Measurements from ENCODE around the gene OR6J1.
"Not testable (repeated sequence)": the region's sequence is repeated elsewhere in the genome, so short reads cannot be mapped to it uniquely, and the experiment has no call there.

OR6J1 gene

DNA sequence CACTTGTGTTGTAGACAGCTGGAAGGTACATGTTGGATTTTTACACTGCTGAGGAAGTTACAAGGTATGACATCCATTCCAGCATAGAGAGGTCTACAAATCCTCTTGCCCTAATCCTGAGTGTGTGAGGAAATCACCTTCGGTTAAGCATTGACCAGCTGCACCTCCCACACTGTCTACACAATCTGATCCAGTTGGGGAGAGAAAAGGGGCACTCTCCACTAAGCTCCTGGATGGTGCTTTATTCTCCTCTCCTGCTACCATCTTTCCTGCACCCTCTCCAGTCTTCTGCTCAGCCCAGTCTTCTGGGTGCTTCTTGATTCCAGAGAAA, at the start of gene OR6J1:
OR6J1 (minus strand) TSS at position 48 of the 331 bp plus-strand sequence. CDS start 9,541 bp downstream, outside the sequence.
- no peak for DNase-seq (ENCODE audit: low read depth in 3 of 3)

- DNase-seq (ENCODE audit: low read depth in 3 of 3) = no peak
These were observed 48.0 kb upstream of the OR6J1 start for GRCh38 chr14:22692194-22692593.

DNA sequence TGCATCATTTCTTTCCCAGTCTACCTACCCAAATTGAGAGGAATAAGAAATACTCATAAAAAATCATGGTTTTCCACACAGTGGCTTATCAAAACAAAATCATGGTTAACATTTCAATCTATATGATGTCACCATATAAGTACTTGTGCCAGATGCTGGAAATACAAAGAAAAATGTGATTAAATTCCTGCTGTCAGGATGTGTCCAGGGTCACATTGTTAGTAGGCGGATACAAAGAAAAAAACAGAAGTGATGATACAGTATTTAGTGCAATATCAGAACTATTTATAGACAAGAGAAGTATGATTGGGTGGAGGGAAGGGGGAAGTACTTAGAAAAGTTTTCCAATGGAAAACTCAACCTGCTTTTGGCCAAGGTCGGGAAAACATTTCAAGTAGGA, 47.0 kb upstream of the OR6J1 start:
- no peak for DNase-seq (ENCODE audit: low read depth in 3 of 3)

DNA sequence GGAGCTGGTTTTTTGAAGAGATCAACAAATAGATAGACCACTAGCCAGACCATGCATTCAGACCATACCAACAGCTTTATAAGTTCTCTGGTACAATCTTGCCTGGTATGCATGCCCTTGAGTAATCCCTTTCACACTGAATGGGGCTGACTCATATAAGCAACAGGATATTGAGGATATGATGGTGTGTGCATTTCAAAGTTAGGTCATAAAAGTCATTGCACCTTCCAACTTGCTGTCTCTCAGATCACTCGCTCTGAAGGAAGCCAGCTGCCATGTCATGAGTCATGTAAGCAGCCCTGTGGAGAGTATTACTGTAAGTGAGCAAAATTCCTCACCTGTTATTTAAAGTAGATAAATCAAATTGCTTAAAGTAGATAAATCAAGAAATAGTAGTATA, 45.0 kb upstream of the OR6J1 start:
- no peak for DNase-seq (ENCODE audit: low read depth in 3 of 3)

DNA sequence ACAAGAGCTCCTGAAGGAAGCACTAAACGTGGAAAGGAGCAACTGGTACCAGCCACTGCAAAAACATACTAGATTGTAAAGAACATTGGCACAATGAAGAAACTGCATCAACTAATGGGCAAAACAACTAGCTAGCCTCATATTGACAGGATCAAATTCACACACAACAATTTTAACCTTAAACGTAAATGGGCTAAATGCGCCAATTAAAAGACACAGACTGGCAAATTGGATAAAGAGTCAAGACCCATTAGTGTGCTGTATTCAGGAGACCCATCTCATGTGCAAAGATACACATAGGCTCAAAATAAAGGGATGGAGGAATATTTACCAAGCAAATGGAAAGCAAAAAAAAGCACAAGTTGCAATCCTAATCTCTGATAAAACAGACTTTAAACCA, 43.8 kb upstream of the OR6J1 start:
- DNase-seq (ENCODE audit: low read depth in 3 of 3) = not testable (repeated sequence)

DNA sequence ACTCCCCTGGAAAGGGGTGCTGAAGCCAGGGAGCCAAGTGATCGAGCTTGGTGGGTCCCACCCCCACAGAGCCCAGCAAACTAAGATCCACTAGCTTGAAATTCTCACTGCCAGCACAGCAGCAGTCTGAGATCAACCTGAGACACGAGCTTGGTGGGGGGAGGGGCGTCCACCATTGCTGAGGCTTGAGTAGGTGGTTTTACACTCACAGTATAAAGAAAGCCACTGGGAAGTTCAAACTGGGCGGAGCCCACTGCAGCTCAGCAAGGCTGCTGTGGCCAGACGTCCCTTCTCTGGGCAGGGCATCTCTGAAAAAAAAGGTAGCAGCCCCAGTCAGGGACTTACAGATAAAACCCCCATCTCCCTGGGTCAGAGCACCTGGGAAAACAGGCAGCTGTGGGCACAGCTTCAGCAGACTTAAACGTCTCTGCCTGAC, 42.0 kb upstream of the OR6J1 start:
- not testable (repeated sequence) for DNase-seq (ENCODE audit: low read depth in 3 of 3)

DNA sequence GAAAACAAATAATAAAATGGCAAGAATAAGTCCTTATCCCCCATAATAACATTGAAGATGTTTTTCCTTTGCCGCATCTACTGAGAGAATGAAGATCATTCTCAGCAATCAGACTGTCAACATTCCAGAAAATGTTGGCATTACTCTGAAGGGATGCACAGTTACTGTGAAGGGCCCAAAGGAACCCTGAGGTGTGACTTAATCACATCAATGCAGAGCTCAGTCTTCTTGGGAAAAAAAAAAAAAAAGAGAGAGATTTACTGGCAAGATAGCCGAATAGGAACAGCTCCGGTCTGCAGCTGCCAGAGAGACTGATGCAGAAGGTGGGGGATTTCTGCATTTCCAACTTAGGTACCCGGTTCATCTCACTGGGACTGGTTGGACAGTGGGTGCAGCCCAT, 41.3 kb upstream of the OR6J1 start:
- DNase-seq (ENCODE audit: low read depth in 3 of 3) = no peak

DNA sequence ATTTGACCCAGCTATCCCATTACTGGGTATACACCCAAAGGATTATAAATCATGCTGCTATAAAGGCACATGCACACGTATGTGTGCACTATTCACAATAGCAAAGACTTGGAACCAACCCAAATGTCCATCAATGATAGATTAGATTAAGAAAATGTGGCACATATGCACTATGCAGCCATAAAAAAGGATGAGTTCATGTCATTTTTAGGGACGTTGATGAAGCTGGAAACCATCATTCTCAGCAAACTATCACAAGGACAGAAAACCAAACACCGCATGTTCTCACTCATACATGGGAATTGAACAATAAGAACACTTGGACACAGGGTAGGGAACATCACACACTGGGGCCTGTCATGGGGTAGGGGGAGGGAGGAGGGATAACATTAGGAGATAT, 39.3 kb upstream of the OR6J1 start:
- DNase-seq (ENCODE audit: low read depth in 3 of 3) = not testable (repeated sequence)

DNA sequence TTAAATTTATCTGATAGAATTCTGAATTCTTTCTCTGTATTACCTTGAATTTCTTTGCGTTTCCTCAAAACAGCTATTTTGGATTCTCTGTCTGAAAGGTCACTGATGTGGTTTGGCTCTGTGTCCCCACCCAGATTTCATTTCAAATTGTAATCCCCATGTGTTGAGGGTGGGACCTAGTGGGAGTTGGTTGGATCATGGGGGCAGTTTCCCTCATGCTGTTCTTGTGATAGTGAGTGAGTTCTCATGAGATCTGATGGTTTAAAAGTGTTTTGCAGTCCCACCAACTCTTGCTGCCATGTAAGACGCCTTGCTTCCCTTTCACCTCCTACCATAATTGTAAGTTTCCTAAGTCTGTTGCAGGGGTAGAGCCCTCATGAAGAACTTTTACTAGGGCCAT, 34.1 kb upstream of the OR6J1 start:
- DNase-seq (ENCODE audit: low read depth in 3 of 3) = no peak

- DNase-seq (ENCODE audit: low read depth in 3 of 3) = not testable (repeated sequence)
These were observed 33.4 kb upstream of the OR6J1 start for GRCh38 chr14:22677551-22677950.

DNA sequence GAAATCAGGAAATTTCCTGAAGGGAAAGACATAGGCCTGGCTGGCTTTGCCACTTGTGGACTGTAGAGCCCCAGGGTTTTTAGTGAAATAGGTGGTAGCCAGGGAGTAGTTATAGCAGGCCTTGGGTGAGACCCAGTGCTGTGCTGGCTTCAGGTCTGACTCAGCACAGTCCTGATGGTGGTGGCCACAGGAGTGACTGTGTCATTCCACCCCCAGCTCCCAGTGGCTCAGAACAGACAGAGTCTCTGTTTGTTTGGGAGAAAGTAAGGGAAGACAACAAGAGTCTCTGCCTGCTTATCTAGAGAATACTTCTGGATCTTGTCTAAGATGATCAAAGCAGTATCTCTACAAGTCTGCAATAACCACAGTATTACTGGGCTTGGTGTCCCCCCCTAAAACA, 27.5 kb upstream of the OR6J1 start:
- no peak for DNase-seq (ENCODE audit: low read depth in 3 of 3)

DNA sequence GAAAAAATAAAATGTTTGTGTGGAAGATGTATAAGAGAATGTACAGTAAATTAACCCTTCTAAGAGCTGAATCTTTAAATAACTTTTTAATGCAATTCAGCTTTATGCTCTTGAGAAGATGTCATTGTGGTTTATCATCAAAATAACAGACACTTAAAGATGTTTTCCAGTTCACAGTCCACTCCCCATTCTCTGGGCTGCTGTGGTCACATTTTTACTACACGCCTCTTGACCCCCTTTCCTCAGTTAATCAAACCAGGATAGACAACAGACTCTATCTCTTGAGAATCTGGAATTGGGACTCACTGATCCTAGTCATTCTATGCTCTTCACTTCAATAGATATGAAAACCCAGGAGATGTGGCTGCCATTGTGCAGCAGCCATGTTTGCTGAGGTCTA, 24.7 kb upstream of the OR6J1 start:
- DNase-seq (ENCODE audit: low read depth in 3 of 3) = no peak

- no peak for DNase-seq (ENCODE audit: low read depth in 3 of 3)
These were observed 24.3 kb upstream of the OR6J1 start for GRCh38 chr14:22668417-22668816.

DNA sequence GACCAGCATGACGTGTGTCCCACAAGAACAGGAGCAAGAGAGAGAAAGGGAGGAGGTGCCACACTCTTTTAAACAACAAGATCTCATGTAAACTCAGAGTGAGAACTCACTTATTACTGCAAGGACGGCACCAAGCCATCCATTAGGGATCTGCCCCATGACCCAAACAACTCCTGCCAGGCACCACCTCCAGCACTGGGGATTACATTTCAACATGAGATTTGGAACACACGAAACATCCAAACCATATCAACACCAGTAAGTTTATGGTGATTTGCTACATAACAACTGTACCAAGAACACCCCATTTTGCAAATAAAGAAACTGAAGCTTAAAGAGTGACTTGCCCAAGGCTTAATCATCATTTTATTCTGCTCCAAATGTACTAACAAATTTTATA, 23.7 kb upstream of the OR6J1 start:
- DNase-seq (ENCODE audit: low read depth in 3 of 3) = no peak

GRCh38 chr14:22666203-22666893, 22.2 kb upstream of the OR6J1 start:
- DNase-seq (ENCODE audit: low read depth in 3 of 3) = no peak

GRCh38 chr14:22664261-22664660, 20.1 kb upstream of the OR6J1 start:
- DNase-seq (ENCODE audit: low read depth in 3 of 3) = no peak

DNA sequence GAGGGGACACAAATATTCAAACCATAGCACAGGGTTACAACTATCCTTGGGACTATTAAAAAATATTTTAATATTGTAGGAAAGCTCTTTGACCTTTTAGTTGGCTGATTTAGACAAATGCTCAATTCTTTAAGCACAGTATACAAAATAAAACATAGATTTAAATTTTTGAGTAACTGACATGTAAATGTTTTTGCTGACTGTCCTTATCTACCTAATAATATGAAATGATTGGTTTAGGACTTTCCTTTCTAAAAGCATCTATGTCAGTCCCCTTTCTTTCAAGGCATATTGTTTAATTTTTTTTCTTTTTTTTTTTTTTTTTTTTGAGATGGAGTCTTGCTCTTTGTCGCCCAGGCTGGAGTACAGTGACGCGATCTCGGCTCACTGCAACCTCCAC, 16.5 kb upstream of the OR6J1 start:
- DNase-seq (ENCODE audit: low read depth in 3 of 3) = no peak

- DNase-seq (ENCODE audit: low read depth in 3 of 3) = no peak
These were observed 14.8 kb upstream of the OR6J1 start for GRCh38 chr14:22658946-22659345.

DNA sequence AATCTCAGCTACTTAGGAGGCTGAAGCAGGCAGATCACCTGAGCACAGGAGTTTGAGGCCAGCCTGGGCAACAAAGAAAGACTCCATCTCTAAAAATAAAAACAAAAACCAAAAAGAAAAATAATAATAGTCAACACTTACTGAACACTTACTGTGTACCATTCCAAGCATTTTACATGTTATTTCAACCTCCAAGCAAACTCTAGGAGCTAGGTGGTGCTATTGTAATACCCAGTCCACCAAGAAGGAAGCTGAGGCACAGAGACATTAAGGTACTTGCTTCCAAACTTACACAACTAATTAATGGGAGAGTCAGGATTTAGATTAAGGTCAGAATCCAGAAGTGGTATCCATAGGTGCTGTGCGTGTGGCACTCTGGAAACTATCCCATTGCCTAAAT, 13.7 kb upstream of the OR6J1 start:
- no peak for DNase-seq (ENCODE audit: low read depth in 3 of 3)

- DNase-seq (ENCODE audit: low read depth in 3 of 3) = no peak
These were observed 13.0 kb upstream of the OR6J1 start for GRCh38 chr14:22656945-22657731.

DNA sequence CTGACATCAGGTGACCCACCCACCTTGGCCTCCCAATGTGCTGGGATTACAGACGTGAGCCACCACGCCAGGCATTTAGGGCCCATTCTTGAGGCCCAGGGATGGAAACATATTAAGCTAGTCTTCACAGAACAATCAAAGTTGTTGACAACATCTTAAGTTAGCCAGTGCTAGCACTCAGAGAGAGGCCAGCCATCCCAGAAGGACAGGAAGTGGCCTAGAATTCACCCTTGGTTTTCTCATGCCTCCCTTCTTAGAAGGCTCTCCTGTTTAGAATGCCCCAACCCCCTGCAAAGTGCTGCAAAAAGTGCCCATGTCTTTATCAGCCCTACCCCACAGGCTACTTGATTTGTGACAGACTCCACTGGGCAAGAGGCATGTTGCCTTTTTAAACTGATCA, 12.1 kb upstream of the OR6J1 start:
- no peak for DNase-seq (ENCODE audit: low read depth in 3 of 3)

GRCh38 chr14:22653012-22653621, 9.0 kb upstream of the OR6J1 start:
- DNase-seq (ENCODE audit: low read depth in 3 of 3) = peak; percentile 2 to 41 (median 29)

GRCh38 chr14:22651586-22651985, 7.4 kb upstream of the OR6J1 start:
- no peak for DNase-seq (ENCODE audit: low read depth in 3 of 3)

All from stimulated activated CD4-positive, alpha-beta T cell treated with anti-CD3 and anti-CD28 coated beads, TNF-alpha, amount 100 ng/mL, for 24 hours (primary cell).